Activated T-cell treated with anti-CD3 and anti-CD28 coated beads for 48 hours (primary cell): Measurements from ENCODE around the gene DHX30.
"Not testable (repeated sequence)": the region's sequence is repeated elsewhere in the genome, so short reads cannot be mapped to it uniquely, and the experiment has no call there.

ENCODE experiments used
- DNase-seq: peaks from one replicate; pipeline ENCODE4 v3.0.0-alpha.2; 2020; ENCODE audit warnings: low read depth

DHX30 gene

DNA sequence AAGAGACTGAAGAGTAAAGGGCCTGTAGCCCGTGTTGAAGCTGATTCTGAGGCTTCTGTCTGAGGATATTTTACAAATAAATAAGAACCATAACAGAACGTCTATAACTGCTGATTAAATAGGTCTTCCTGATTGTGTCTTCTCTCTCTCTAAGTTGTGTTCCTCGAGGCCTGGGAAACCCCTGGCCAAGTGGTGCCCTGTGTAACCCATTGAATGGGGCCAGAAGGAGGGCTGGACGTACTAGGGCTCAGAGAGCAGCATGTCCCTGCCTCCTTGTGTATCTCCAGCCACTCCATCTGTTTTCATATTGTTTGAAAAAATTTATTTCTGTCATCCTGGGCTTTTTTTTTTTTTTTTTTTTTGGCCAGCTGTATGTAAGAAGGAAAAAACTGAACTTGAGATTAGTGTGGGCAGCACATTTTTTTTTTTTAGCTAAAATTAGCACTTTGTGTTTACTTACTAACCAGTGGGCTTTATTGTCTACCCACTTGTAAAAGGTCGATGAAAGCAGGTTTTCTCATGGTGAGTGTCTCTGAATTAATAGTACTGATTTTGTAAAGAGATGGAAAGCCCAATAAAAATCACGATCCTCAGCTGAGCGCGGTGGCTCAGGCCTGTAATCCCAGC, 10.7 kb downstream of the DHX30 start:
- DNase-seq: no peak

DNA sequence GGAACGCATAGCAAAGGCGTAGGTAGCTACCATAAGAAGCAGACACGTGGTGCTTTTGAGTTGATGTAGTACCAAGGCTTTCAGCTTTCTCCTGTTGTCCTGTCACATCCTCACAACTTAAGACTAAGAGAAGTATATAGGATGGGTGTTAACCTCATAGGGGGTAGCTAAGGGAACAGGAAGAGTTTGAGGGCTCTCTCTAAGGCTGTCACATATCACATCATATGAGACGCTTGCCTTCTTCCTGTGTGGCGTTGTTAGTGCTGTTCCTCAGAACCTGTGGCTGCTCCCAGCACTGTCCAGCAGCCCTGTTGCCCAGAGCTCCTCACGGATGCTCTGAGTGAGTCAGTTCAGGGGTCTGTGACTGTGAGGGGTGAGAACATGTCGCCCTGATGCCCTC, 14.7 kb downstream of the DHX30 start:
- no peak for DNase-seq

DNA sequence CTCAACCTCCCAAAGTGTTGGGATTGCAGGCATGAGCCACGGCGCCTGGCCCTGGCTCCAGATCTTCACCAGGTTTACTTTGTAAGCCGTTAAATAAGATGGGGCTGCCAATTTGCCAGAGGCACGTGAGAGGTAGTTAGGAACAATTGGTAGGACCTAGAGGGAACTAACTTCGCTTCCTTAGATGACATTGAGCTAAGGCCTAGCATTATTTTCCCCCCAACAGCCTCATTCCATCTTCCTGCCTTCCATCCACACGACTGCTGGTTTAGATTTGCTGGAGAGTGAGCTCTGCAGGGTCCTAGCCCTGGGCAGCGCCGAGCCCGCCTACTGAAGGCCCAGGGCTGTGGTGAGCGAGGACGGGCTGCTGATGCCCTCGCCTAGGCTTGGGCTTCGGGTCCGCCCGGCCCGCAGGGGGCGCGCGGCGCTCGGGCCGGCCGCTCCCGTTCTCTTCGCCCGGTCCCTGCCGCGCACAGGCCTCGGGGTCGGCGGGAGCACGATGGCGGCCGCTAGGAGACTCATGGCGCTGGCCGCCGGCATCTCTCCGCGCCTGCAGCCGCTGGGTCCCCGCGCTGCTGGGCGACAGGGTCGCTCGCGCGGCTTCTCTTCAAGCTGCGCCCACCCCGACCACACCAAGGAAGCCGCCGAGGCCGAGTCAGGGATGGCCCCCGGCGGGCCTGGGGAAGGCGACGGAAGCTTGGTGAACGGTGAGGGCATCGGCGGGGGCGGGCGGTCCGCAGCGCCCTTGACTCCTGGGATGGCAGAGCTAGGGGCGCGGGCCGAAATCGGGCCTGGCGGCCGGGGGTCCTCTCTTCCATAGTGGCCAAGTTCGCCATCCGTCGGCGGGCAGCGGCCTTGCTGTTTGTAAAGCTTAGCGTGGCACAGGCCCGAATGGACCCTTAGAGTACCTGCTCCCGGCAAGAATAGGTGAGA, 21.9 kb downstream of the DHX30 start:
- DNase-seq: peak; percentile 83

DNA sequence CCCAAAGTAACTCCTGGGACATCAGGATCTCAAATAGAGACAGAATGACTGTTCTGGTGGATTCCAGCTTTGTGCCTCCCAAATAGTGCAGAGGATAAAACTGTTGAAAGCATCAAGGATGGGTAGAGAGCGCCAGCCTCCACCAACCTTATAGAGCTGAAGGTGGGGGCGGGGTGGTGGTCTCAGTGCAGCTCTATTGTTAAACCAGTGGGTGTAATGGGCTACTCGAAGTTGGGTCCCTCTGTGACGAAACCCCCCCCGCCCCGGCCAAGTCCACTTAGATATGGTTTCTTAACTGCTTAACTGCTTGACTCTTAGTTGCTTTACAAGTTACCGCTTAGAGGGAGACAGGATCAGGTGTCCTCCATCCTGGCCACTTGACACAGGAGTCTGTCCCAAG, 22.7 kb downstream of the DHX30 start:
- DNase-seq: no peak

DNA sequence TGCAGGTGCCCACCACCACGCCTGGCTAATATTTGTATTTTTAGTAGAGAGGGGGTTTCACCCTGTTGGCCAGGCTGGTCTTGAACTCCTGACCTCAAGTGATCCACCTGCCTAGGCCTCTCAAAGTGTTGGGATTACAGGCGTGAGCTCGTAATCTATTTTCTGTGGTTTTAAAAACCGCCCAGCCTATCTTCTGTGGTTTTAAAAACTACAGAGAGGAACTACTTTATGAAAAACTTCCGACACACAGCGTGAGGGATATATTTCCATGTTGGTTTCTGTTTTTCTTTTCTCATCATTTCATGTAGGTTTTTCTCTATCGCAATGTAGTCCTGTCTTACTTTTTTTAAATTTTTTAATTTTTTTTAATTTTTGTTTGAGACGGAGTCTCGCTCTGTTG, 26.5 kb downstream of the DHX30 start:
- not testable (repeated sequence) for DNase-seq

DNA sequence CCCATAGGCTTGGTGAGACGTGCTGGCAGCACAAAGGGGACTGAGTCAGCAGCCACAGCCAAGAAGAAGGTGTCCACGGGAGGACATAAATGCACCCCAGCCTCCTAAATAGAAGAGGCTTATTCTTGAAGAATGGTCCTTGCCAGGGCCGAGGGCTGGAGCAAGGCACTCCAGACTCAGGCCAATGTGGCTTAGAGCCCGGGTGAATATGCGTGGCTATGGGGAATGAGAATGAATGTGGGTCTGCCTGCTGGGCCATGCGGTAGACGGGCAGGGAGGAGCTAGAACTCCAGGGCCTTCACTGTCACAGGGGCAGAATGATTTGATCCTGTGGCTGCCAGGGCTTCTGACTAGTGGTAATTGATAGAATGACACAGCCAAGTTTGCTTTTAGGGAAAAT, 34.0 kb downstream of the DHX30 start:
- DNase-seq: no peak

DNA sequence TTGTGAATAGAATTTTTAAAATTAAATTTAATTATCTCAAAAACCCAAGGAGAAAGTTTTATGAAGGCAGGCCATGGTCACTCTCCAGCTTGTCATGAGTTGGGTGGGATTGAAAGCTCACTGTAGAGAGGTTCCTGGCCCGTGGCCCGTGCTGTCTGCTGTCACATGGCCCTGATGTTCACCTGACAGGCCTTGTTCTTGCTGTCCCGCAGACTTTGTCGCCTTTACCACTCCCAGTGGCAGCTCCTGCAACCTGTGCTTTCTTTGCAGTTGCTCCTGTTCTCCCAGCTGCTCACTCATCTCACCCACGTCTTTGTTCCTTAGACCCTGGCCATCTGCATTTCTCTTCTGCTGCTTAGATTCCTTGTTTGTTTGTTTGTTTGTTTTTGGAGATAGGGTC, 35.6 kb downstream of the DHX30 start:
- no peak for DNase-seq

DNA sequence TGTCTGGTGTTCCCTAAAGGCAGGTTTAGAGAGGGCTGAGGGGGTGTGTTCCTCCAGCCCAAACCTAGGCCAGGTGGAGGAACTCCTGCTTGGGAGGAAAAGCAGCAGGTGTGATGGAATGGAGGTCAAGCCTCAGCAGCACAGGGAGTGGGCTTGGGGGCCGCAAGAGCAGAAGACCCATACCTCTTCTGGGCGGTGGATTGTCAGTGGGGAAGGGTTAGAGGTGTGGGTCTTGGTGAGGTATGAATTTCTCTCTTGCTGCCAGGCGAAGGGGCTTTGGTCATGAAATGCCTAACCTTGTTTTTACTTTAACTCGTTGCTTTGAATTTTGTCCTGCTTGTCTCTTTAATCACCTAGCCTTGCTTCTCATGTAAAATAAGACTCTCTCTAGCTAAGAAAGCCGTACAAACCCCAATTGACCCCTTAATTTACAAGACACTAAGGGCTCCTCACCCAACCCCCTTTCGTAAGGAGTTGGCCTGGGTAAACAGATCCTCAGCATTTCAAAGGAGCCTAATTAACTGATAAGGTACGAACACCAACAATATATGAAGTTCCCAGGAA, 38.9 kb downstream of the DHX30 start:
- no peak for DNase-seq

DNA sequence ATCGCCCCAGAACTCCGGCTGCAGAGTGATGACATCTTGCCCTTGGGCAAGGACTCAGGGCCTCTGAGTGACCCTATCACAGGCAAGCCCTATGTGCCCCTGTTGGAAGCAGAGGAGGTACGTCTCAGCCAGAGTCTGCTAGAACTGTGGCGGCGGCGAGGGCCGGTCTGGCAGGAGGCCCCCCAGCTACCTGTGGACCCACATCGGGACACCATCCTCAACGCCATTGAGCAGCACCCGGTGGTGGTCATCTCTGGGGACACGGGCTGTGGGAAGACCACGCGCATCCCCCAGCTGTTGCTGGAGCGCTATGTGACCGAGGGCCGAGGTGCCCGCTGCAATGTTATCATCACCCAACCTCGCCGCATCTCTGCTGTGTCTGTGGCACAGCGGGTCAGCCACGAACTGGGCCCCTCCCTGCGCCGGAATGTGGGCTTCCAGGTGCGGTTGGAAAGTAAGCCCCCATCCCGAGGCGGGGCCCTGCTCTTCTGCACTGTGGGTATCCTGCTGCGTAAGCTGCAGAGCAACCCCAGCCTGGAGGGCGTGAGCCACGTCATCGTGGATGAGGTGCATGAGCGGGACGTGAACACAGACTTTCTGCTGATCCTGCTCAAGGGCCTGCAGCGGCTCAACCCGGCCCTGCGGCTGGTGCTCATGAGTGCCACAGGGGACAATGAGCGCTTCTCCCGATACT, 43.4 kb downstream of the DHX30 start:
- DNase-seq: no peak

DNA sequence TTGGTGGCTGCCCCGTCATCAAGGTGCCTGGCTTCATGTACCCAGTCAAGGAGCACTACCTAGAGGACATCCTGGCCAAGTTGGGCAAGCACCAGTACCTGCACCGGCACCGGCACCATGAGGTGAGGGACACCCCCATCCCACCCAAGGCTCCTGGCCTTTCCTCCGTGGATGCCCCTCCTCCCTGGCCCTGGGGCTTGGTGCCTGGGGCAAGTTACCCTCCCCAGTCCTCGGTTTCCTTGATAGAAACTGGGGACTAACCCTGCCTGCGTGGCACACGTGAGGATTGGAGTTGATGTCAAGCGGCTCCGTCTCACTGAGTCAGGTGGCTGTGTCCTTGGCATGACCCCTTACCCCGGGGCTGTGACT, 43.9 kb downstream of the DHX30 start:
- DNase-seq: no peak

DNA sequence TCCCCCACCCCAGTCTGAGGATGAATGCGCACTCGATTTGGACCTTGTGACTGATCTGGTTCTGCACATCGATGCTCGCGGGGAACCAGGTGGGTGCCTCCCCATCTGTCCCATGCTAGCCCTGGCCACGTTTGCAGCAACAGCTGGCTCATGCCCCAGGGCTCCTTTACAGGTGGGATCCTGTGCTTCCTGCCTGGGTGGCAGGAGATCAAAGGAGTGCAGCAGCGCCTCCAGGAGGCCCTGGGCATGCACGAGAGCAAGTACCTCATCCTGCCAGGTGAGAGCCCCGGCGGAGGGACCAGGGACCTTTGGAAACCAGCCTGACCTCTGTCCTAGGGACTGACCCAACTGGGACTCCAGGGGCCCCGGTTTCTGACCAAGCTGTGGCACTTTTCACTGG, 44.3 kb downstream of the DHX30 start:
- no peak for DNase-seq

DNA sequence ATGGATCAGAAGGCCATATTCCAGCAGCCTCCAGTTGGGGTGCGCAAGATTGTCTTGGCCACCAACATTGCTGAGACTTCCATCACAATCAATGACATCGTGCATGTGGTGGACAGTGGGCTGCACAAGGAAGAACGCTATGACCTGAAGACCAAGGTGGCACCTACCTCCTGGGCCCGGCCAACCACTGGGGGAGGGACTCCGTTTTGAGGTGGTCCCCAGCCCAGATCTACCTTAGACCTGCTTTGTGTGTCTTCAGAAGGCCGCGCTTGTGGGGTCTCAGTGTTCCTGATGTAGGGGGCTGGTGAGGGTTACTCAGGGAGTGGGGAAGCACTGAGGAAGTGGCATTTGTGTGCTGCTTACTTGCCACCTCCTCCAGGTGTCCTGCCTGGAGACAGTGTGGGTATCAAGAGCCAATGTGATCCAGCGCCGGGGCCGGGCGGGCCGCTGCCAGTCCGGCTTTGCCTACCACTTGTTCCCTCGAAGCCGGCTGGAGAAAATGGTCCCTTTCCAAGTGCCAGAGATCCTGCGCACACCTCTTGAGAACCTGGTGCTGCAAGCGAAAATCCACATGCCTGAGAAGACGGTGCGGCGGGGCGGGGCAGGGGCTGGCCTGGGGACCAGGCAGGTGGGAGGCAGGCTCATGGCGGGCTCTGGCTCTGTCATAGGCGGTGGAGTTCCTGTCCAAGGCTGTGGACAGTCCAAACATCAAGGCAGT, 45.0 kb downstream of the DHX30 start:
- DNase-seq: no peak

DNA sequence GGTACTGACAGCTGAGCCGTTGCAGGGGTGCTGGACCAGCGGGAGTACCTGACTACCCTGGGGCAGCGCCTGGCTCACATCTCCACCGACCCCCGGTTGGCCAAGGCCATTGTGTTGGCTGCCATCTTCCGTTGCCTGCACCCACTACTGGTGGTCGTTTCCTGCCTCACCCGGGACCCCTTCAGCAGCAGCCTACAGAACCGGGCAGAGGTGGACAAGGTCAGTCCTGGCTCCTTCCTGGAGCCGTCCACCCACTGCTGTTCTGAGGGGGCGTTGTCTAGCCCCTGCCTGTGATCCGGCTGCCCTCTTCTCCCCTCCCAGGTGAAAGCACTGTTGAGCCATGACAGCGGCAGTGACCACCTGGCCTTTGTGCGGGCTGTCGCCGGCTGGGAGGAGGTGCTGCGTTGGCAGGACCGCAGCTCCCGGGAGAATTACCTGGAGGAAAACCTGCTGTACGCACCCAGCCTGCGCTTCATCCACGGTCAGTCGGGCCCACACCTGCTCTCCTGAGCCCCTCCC, 45.7 kb downstream of the DHX30 start:
- DNase-seq: no peak

DNA sequence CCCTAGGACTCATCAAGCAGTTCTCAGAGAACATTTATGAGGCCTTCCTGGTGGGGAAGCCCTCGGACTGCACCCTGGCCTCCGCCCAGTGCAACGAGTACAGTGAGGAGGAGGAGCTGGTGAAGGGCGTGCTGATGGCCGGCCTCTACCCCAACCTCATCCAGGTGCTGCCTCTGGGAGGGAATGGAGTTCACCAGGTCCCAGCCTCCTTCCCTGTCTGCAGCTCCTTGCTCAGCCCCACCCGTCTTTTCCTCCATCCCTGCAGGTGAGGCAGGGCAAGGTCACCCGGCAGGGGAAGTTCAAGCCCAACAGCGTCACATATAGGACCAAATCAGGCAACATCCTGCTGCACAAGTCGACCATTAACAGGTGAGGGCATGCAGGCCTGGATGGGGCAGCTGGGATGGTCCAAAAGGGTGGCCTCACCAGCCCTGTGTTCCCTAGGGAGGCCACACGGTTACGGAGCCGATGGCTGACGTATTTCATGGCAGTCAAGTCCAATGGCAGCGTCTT, 46.3 kb downstream of the DHX30 start:
- DNase-seq: no peak

DNA sequence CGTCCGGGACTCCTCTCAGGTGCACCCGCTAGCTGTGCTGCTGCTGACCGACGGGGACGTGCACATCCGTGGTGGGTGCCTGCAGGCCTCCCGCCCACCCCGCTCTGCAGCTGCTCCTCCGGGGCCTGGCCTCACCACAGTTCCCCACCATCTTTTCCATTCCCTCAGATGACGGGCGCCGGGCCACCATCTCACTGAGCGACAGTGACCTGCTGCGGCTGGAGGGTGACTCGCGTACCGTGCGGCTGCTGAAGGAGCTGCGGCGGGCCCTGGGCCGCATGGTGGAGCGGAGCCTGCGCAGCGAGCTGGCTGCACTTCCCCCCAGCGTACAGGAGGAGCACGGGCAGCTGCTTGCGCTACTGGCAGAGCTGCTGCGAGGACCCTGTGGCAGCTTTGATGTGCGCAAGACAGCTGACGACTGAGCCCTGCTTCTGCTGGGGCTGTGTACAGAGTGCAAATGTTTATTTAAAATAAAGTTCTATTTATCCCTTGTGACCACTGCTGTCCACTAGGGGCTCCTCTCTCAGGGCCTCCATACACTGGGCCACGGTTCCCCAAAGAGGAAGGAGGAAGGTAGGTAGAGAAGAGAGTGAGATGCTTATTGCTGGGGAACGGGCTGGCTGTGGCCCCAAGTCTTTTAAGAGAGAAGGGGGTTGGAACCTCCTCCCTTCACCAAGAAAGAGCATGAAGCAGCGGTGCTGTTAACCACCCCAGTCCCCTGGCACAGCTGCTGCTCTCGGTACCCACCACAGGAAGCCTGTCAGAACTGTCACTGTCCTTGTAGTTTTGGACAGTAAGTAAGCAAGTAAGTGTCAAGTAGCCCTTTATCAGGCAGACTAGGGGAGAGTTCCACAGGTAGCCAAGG, 47.0 kb downstream of the DHX30 start:
- DNase-seq: no peak

DNA sequence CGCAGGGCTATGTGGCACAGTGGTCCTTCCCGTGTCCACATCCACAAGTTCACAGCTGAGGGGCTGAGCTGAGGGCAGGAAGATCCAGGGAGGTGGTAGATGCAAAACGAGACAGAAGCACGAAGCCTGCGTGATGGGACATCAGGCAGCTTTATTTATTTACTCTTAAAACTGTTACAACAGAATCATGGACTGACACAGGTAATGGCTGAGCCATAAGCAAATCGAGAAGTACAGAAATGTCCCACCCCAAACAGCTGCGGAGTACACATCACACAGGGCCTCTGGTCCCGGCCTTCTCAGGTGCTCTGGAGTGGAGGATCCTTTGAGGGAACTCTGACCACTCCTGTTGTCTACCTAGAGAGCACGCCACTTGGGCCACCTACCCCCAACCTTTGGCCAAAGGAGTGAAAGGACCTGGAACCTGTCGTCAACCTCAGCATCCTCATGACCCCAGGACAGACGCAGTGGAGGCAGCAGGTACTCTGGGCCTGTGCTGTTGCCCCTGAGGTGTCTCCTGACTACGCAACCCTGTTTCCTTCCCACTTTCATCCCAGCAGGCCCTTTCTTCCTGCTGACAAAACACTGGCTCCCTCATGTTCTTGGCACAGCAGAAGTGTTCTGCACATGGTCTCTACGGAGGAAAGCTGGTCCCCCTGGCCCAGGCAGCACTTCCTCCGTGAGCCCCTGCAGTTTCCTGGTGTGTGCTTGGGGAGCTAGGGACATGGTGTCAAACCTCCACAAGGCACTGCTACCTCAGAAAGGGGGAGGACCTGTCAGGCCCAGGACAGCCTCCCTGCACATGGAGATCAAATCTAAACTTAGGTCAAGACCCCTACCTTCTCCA, 47.8 kb downstream of the DHX30 start:
- DNase-seq: no peak

DNA sequence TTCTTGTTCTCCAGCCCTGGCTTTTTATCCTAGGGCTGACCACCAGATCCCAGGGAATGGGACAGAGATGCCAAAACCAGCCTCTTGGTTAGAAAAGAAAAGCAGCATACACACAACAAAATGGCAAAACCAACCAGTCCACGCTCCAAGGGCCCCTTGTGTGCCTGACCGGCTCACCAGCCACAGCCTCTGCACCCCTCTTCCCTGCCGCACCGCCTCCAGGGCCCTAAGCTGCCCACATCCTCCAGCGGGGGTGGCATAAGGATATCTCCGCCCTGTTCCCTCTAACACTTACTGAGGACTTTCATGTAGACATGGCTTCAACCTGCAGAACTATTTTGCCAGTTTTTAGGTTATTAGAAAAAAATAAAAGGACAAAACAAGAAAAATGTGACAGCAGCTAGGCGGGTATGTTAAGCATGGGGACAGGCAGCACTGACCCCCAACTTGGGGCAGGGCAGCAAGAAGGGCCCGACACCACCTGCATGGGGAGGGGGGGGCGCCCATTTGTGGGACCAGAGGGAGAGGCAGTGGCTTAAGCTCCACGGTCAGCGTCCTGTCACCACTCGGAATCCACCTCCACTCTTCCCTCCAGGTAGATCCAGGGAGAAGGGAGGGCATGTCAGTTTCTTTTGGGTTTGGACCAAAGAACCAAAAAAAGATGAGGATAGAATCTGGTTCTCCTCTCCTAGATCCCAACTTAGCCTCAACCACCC, 49.1 kb downstream of the DHX30 start:
- no peak for DNase-seq

DNA sequence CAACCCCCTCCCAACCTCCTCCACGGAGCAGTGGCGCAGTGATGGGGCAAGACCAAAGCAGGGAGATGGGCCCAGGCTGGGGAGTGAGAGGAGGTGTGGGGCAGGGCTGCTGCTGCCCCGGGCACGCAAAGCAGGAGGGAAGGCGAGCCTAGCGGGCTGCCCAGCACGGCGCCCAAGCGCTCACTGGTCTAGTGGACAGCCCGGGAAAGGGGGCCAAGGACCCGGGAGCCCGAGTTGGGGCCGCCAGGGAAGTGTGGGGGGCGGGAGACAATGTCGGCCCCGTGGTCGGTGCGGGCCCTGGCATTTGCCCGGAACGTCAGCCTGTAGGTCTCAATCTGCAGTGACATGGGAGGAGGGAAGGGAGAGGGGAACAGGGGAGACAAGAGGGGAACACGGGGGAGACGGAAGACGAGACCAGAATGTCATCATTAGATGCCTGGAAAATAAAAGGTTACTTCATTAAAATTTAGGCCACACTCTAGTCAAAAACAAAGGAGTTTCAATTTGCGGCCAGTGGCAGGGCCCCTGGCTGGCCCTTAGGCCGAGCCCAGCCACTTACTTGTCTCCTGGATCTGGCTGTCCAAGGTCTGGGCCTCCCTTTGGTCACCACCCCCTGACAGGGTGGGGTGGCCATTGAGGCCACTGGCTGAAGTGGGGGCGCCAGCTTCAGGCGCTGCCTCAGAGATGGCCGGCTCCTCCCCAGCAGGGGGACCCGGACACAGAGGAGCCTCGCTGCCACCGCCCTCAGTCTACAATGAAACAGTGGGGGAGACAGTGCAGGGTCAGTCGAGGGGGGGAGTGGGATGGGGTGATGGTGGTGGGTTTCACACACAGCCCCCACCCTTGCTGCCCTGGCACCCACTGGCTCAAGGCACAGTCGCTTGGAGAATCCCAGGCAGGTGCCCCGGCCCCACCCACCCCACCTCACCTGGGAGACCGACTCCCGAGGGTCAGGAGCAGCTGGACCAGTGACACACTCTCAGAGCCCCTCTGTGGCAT, 50.0 kb downstream of the DHX30 start:
- DNase-seq: no peak
